ENCODE data around the gene FHOD1. TPM values are rescaled to one million over a fixed set of nuclear protein-coding genes. Genes with fewer than 3 reads are reported as not detected.

FHOD1 gene
- total RNA-seq, 1 donor from 2014 or later = 17.2 TPM

DNA sequence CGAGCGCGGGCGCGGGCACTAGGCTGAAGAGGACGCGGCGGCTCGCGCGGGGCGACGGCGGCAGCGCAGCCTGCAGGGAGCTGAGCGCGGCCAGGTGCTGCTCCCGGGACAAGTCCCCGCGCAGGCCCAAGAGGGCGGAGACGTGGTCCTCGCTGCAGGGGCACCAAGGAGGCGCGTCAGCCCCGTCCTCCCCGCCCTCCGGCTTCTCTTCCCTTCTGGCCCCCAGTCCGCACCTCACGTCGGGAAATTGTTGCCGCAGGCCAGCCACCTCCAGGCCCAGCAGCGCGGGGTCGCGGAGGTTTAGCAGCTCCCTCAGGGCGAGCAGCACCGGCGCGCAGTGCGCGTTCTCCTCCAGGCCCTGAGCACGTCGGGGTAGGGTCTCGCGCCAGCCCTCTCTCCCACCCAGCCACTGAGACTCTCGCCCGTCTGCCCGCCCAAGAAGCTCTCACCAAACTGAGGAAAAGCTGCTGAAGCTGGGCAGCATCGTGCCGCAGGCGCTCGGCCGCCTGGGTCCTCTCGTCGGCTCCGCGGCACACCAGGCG lies 62.8 kb downstream of the FHOD1 start:
- Histone ChIP-seq H3K4me1 (peaks cover 30% of the 10 kb centered on the region), H3K4me3 (peak overlapping the region; percentile 53 to 62), H3K27me3 (no peaks in the 10 kb centered on the region), H3K9me3 (no peaks in the 10 kb centered on the region), H3K36me3 (no peaks in the 10 kb centered on the region), H3K27ac (peak overlapping the region; percentile 88)
- DNase-seq (ENCODE audit: extremely low spot score in 2 of 2) = no peak
- TF ChIP-seq, protein P1, sequence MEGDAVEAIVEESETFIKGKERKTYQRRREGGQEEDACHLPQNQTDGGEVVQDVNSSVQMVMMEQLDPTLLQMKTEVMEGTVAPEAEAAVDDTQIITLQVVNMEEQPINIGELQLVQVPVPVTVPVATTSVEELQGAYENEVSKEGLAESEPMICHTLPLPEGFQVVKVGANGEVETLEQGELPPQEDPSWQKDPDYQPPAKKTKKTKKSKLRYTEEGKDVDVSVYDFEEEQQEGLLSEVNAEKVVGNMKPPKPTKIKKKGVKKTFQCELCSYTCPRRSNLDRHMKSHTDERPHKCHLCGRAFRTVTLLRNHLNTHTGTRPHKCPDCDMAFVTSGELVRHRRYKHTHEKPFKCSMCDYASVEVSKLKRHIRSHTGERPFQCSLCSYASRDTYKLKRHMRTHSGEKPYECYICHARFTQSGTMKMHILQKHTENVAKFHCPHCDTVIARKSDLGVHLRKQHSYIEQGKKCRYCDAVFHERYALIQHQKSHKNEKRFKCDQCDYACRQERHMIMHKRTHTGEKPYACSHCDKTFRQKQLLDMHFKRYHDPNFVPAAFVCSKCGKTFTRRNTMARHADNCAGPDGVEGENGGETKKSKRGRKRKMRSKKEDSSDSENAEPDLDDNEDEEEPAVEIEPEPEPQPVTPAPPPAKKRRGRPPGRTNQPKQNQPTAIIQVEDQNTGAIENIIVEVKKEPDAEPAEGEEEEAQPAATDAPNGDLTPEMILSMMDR (IDR thresholded peaks at IDR 0.05) = no peak
- no peak for TF ChIP-seq POLR2A (IDR thresholded peaks at IDR 0.05)
- TF ChIP-seq POLR2AphosphoS5 (IDR thresholded peaks at IDR 0.05; ENCODE audit: insufficient read depth in 1 of 2, low read depth in 1 of 2) = no peak
- intact Hi-C loops (cut with DNase I) = no loop called here

DNA sequence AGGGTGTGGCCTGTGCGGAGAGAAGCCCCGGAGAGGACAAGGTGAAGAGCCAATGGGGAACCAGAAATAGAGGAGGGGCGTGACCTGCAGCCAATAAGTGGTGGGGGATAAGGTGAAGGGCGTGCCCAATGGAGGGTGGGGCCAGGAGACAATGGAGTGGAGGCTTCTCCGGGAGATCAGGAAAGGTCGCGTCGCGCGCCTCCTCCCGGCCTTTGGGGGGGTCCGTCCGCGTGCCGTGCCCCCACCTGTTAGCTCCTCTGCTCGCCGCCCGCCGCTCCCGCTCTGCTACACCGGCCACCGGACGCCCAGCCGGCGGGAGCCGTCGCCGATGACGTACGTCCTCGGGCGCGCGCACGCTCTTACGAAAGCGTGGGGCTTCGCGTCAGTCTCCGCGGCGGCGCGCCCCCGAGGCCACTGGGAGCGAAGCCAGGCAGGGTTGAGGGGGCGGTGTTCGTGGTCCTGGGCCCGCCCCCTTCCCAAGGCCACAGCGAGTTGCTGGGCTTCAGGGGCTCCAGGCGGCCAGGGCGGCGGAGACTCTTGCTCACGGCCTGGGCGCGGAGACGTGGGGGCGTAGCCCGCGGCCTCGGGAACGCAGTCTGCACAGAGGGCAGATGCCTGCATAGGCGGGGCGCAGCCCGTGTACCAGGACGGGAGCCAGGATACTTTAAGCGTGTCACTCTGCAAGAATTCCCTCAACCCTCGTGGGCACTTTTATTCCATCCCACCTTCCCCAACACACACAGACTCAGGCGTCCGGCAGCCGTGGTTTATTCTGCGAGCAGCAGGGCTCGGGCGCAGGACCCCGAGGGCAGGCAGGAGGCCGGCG lies 63.4 kb downstream of the FHOD1 start, which contains the start of gene MATCAP1:
Gene MATCAP1 (minus strand): TSS at position 337 of the 826 bp plus-strand sequence. CDS start 3,353 bp downstream, outside the sequence.
- H3K27ac ChIP-seq = peak within 1 kb of the TSS; percentile 88
- TF ChIP-seq, protein P1 (IDR thresholded peaks at IDR 0.05) = no peak
- peak; percentile 15 to 96 for TF ChIP-seq POLR2AphosphoS5 (IDR thresholded peaks at IDR 0.05; ENCODE audit: insufficient read depth in 1 of 2, low read depth in 1 of 2)
- peak in 1 of 2 donors; percentile 26 for TF ChIP-seq POLR2A (IDR thresholded peaks at IDR 0.05)
- H3K36me3 ChIP-seq = no peaks in the 10 kb centered on the region
- H3K9me3 ChIP-seq = no peaks in the 10 kb centered on the region
- H3K4me1 ChIP-seq = peaks cover 37% of the 10 kb centered on the region
- intact Hi-C loops (cut with DNase I) = no loop called here
- no peak for DNase-seq (ENCODE audit: extremely low spot score in 2 of 2)
- H3K27me3 ChIP-seq = no peaks in the 10 kb centered on the region
- peak within 1 kb of the TSS; percentile 53 to 62 for H3K4me3 ChIP-seq

DNA sequence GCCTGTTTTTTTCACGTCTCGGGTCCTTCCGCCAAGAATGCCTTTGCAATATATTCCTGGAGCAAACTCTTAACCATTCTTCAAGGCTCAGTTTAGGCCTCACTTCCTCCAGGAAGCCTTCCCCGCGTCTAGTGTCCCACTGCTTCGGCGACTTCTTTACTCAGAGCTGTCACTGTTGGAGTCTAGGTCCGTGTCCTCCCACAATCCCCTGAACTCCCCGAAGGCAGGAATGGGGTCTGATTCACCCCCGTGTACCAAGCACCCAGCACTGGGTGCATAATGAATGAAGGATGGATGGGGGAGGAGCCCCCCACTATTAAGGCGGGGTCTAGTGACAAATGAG lies 64.0 kb downstream of the FHOD1 start:
- TF ChIP-seq POLR2A (IDR thresholded peaks at IDR 0.05) (no peak), POLR2AphosphoS5 (IDR thresholded peaks at IDR 0.05; ENCODE audit: insufficient read depth in 1 of 2, low read depth in 1 of 2) (no peak)
- TF ChIP-seq, protein P1 (IDR thresholded peaks at IDR 0.05) = no peak
- Histone ChIP-seq H3K9me3 (no peaks in the 10 kb centered on the region), H3K36me3 (no peaks in the 10 kb centered on the region), H3K27ac (peak overlapping the region; percentile 88), H3K4me3 (peak overlapping the region; percentile 53 to 62), H3K27me3 (no peaks in the 10 kb centered on the region), H3K4me1 (peaks cover 43% of the 10 kb centered on the region)
- intact Hi-C loops (cut with DNase I) = no loop called here
- peak in 1 of 2 donors; percentile 98 for DNase-seq (ENCODE audit: extremely low spot score in 2 of 2)

DNA sequence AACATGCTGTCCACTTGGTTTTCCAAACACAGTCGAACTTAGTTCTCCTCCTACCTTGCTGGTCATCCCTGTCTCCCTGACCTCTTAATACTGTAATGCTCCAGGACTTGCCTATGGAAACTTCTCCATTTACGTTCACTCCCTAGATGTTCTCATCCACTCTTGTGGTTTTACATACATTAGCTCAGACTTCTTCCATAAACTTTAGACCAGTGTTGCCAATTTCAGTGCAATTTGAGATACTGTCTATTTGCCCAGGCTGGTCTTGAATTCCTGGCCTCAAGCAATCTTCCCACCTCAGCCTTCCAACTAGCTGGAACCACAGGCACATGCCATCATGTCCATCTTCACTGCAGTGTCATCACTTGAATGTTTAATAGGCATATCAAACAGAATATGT lies 65.0 kb downstream of the FHOD1 start:
- intact Hi-C loops (cut with DNase I) = no loop called here
- Histone ChIP-seq H3K4me3 (no peak overlapping the region), H3K36me3 (no peaks in the 10 kb centered on the region), H3K27me3 (no peaks in the 10 kb centered on the region), H3K9me3 (no peaks in the 10 kb centered on the region), H3K27ac (no peak overlapping the region), H3K4me1 (peaks cover 53% of the 10 kb centered on the region)
- no peak for TF ChIP-seq POLR2A (IDR thresholded peaks at IDR 0.05)
- no peak for TF ChIP-seq POLR2AphosphoS5 (IDR thresholded peaks at IDR 0.05; ENCODE audit: insufficient read depth in 1 of 2, low read depth in 1 of 2)
- TF ChIP-seq, protein P1 (IDR thresholded peaks at IDR 0.05) = no peak
- no peak for DNase-seq (ENCODE audit: extremely low spot score in 2 of 2)

DNA sequence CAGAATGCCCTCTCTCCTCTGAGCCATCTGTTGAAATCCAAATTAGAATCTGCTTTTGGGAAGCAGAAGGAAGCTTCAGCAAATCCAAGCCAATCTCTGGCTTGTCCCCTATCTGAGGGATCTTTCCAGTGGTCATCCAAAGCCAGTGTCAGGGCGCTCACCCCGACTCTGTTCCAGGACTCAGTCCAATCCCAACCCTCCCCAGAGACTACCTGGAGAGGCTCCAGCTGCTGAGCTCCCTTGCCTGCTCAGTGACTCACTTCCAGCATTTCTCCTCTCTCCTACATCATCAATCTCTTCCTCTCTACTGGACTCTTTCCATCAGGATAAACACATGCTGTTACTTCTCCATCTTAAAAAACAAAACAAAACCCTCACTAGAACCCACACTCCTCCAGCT lies 65.9 kb downstream of the FHOD1 start:
- Histone ChIP-seq H3K27me3 (no peaks in the 10 kb centered on the region), H3K36me3 (no peaks in the 10 kb centered on the region), H3K4me1 (peaks cover 55% of the 10 kb centered on the region), H3K4me3 (no peak overlapping the region), H3K9me3 (no peaks in the 10 kb centered on the region), H3K27ac (peak overlapping the region; percentile 37)
- TF ChIP-seq, protein P1 (IDR thresholded peaks at IDR 0.05) = no peak
- TF ChIP-seq POLR2AphosphoS5 (IDR thresholded peaks at IDR 0.05; ENCODE audit: insufficient read depth in 1 of 2, low read depth in 1 of 2) = no peak
- no peak for TF ChIP-seq POLR2A (IDR thresholded peaks at IDR 0.05)
- DNase-seq (ENCODE audit: extremely low spot score in 2 of 2) = no peak
- intact Hi-C loops (cut with DNase I) = no loop called here

Data from vagina (tissue), 2 donors.